Skeletal muscle cell (primary cell): ENCODE data around the gene BMERB1.
"Not testable (repeated sequence)": the region's sequence is repeated elsewhere in the genome, so short reads cannot be mapped to it uniquely, and the experiment has no call there.

Experiments
- DNase-seq: peaks from one replicate; pipeline ENCODE4 v3.0.0-alpha.2; 2010; ENCODE audit warnings: low read depth
- H3K4me3 ChIP-seq: 2 replicates; pipeline ENCODE4 v1.5.1; 2011; ENCODE audit warnings: low read depth, mild to moderate bottlenecking, control low read depth, low read length, moderate library complexity

BMERB1 gene

DNA sequence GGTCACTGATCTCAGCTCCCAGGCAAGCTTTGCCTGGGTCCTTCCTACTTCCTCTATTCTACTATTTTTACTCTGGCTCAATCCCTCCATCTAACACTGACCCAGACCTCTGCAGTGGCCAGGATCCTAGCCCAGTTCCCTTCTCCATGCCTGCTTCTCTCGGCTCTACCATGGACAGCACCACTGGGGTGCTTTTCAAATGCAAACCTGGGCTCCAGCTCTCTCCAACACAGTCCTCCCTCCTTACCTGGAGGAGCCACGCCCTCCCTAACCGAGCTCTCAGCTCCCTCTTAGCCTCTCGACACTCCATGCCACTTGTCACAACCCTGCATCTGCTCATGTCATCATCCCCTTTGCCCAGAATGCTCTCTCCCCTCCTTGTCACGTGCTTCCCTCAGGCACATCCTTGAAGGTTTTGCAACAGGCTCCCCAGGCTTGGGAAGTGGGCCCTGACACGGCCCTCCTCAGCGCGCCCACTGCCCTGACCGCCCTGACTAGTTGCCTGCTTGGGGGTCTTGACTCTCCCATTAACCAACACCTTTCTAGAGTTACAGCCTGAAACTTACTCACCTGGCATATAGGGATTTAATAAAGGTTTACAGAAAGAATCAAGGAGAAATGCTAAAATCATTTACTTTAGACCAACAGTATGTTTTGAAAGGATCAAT, 167.0 kb downstream of the BMERB1 start:
- no peak overlapping the region for H3K4me3 ChIP-seq
- DNase-seq, result no peak

DNA sequence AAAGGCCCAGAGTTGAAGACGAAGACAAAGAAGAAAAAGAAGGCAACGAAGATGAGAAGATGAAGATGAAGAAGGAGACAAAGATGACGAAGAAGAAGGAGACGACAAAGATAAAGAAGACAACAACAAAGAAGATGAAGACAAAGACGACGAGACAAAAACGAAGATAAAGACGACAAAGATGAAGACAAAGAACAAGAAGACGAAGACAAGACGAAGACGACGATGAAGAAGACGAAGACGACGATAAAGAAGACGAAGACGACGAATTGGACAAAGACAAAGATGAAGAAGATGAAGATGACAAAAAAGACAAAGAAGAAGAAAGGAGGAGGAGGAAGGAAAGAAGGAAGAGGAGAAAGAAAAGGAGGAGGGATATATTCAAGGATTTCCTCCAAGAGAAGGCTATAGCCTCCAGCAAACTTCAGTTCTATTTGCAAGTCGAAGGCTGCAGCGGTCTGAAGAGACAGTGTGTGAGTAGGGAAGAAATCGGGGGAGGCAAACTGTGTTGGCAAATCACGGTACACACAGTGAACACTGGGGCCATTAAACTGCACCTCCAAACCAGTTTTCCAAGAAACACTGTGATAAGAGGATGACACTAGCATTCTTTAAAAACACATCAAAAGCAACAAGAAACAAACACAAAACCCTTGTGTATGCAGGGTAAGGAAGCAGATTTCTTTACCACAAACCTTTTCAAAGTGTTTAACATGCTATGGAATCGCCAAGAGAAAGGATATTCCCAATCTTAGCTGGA, 168.1 kb downstream of the BMERB1 start:
- no peak for DNase-seq
- no peak overlapping the region for H3K4me3 ChIP-seq

DNA sequence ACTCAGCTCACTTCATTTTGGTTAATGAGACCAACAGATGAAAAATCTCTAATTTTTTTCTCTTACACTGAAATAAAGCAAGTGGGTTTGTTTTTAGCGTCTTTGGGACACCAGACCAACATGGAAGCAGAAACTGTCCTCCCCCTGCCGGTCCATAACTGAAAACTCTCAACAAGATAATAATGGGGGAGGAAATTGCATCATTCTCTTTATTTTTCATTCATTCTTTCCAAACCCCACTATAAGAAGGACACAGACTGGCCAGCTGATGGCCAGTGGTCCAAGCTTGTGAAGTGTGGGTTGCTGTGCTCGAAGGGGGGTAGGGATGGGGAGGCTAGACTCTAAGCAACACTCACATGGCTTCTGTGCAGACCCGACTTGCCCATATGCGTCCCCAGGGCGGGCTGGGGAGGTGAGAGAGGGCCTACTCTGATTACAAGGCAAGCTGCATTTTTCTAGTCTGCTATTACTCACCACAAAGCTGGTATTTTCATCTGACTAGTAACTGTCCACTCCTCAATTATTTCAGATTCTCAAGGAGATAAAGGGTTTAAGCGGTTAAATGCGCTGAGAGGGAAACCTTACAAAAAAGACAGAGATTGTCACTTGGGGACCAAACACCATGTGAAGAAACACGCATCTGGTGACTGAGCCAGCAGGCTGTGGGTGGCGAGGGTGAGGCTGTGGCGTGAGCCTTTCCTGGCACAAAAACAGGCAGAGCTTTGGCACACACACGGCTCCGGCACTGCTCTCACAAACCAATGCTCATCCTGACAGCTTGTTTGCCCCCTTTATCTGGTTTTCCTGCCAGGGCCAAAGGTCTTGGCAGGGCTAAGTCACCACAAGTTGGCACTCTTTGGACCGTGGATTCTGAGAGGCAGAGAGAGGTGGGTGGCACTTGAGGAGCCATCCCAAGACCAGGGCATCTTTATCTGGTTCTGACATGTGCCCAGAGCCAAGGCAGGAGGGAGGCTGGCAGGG, 170.4 kb downstream of the BMERB1 start:
- DNase-seq, result no peak
- no peak overlapping the region for H3K4me3 ChIP-seq

DNA sequence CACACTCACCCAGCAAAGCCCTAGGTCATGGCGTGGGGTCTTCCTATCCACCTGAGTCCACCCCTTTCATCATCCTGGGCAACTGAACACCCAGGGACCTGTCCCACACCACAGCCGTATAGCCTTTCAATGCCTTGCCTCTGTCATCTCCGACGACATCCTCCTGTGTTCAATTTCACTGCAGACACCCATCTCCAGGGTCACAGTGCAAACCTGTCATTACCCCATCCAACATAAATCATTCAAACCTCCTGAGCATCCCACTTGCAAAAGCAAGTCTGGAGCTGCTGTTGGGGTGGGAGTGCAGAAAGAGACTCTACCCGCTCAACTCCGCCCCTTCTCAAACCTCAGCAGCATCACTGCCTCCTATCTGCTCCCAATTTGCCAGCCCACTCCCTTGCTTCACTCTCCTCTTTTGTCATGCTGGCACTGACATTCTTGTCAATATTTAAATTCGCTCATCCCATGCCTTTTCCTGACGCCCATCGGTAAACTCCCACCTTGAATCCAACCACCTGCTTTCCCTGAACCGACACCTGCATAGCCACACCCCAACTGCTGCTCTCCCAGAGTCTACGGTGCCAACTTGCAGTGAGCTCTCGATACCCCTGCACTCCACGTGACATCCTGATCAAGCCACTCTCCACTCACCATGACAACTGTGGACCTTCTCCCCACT, 171.6 kb downstream of the BMERB1 start:
- DNase-seq, result no peak
- H3K4me3 ChIP-seq, result no peak overlapping the region

DNA sequence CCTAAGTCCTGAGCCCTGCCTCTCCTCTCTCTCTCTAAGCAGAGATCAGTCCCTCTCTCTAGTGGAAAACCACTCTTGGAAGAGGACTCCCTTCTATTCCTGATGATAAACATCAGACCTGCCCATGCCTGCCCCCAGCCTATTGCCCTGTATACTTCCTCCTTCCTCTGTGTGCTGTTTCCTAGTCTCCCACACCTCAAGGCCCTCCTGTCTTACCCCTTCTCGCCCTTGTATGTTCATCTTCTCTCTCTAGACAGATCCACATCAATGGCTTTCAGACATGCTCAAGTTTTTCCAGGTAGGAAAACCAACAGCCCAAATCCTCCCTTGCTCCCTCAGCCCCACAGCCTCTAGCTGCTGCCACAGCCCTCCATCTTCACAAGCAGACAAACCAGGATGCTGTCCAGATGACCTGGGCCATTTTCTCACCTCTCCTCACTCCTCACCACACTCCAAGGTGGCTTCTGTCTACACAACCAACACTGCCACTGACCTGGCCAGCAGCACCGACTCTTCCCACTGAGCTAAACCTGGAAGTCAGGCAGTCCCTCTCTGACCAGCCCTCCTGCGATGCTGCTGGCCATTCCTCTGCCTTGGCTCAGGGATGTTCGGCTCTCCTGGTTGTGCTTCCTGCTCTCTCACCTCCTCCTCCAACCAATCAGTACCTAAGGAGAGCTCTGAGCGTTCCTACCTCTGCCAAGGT, 172.3 kb downstream of the BMERB1 start:
- no peak for DNase-seq
- no peak overlapping the region for H3K4me3 ChIP-seq

DNA sequence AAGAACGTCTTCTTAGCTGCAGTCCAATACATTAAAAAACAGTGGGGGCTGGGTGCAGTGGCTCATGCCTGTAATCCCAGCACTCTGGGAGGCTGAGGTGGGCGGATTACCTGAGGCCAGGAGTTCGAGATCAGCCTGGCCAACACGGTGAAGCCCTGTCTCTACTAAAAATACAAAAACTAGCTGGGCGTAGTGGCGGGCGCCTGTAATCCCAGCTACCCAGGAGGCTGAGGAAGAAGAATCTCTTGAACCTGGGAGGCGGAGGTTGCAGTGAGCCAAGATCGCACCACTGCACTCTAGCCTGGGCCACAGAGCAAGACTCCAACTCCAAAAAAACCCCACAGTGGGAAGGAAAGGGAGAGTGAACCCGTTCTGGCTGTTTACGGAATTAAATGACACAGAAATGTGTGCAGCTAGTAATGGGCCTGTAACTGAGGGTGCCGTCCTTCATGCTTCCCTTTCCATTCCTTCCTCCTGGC, 172.9 kb downstream of the BMERB1 start:
- DNase-seq, H3K4me3 ChIP-seq: not testable (repeated sequence)

DNA sequence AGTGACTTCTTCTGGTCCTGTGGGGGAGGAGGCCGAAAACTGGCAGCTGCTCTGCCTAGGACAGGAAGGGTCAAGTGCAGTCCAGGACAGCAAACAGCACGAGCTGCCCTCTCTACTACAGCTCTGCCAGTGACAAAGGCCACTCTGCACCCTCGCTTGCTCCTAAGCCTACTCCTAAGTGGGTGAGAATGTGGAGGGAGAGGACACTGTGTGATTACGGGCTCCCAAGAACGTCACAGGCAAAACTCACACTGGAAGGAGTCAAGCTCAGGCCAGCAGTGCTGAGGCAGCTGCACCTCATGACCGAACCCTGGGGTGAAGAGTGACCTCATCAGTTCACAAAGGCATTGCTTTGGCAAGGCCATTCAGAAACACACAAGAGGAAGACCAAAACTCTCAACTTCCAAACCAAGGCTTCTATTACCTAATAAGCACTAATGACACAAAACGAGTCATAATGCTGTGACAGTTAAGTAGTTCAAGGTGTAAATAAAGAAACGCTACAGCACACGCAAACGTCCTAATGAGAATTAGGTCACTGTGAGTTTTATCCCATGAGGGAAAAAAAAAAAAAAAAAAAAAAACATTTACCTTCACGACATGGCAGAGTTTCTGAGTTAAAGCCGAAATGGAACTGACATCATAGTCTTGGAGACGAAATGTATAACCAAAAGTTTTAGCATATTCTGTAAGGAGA, 173.5 kb downstream of the BMERB1 start:
- DNase-seq, result peak; percentile 17
- no peak overlapping the region for H3K4me3 ChIP-seq

DNA sequence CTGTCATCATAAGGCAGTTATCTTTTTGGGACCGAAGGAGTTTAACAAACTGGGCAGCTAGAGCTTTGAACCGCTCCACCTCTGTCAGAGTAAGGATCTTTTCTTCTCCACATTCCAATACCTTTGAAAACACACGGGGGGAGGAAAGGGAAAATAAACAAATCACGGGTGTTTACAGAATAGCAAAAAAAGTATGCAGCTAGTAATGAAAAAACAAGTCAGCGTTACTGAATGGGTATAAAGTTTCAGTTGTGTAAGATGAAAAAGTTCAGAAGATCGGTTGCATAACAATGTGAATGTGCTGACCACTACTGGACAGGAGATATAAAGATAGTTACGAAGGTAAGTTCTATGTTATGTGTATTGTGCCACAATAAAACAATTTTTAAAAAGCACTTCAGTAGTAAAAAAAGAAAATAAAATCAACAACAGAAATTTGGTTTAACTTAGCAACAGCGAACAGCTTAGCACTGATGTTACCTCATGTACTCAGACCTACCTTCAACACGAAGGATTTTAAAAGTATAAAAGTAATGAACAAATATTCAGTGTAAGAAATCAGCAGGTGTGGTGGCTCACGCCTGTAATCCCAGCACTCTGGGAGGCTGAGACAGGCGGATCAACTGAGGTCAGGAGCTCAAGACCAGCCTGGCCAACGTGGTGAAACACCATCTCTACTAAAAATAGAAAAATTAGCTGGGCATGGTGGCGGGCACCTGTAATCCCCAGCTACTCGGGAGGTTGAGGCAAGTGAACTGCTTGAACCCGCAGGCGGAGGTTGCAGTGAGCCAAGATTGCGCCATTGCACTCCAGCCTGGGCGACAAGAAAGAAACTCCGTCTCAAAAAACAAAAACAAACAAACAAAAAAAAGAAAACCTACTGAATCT, 174.3 kb downstream of the BMERB1 start:
- DNase-seq, result no peak
- H3K4me3 ChIP-seq, result no peak overlapping the region

DNA sequence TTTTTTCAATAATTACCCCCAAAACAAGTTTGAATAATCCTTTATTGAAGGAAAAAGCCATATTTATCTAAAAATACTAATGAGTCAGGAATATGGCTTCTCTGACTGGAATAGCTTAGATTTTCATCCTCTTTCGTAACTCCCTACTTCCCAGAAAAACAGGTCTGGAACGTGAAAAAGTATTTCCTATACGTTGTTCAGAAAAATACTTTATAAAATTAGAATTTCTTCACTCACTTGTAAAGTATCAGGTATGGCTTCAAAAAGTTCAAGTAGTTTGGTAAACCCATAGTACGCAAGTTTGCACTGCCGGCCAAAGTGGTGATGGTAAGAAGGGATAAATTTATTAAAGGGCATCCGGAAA, 174.9 kb downstream of the BMERB1 start:
- H3K4me3 ChIP-seq, result no peak overlapping the region
- no peak for DNase-seq

DNA sequence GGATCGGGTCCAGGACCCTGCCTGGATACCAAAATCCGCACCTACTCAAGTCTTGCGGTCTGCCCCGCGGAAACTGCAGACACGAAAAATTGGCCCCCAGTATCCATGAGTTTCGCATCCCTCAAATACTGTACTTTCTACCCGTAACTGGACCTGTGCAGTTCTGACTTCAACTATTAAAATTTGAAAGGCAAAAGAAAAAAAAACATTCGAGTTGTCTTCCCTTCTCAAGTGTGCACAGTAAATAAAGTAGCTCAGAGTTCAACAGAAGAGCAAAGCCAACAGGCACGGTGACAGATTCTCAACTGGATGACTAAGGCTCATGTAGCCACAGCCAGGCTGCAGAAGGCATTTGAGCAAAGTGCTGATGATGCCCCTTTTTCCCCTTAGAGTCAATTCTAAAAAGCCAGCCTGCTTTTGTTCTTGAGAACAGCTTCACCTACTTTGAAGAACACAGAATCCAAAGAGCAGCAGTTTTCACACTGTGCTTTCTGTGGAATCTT, 176.0 kb downstream of the BMERB1 start:
- H3K4me3 ChIP-seq, result no peak overlapping the region
- DNase-seq, result no peak

DNA sequence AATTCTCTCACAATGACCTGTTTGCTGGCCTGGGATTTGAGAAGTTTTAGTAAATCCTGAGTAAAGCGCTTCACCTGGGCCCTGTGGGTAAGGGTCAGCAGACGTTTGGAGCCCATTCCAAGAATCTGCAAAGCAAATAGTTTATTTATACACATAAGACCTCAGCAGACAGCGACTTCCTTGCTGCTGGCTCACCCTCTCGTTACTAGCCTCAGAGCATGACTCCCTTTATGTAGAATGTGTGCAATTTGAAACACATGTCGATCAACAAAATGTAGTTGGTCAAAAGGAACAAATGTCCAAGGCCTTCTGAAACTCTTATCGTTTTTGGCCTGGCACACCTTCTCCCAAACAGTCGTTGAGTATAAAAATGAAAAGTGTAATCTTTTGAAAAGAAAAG, 177.2 kb downstream of the BMERB1 start:
- no peak overlapping the region for H3K4me3 ChIP-seq
- no peak for DNase-seq

DNA sequence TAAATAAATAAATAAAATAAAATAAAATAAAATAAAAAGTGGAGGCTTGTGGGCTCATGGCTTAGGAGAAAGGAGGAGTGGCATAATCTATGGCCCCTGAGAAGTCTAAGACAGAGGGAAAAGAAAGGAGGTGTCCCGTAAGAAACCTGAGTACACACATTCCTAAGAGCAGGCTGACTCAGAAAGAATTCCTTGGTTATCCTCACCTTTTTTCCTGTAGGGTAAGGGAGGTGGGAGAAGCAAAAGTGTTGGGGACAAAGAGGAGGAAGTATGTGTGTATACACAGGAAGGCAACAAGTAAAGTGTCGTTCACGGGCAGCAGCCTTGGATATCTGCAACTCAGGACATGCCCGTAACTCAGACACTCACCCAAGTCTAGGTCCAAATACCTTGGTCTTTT, 179.3 kb downstream of the BMERB1 start:
- DNase-seq, result no peak
- no peak overlapping the region for H3K4me3 ChIP-seq

DNA sequence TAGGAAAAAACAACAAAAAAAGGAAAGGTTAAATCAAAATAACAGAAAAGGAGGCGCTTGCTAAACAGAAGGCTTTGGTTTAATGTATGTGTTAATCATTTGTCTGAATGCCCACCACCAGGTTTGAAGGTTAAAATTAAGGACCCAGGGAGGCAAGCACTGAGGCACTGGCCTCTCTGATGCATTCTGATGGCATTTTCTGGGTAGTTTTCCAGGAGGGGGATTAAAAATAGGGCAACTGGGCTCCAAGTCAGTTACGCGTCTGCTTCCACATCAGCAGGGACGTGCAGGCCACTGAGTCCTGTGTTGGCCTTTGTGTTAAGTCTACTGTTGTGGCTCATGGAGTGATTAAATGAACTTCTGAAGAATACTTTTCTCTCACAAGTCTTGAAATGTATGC, 181.6 kb downstream of the BMERB1 start:
- no peak for DNase-seq
- no peak overlapping the region for H3K4me3 ChIP-seq

DNA sequence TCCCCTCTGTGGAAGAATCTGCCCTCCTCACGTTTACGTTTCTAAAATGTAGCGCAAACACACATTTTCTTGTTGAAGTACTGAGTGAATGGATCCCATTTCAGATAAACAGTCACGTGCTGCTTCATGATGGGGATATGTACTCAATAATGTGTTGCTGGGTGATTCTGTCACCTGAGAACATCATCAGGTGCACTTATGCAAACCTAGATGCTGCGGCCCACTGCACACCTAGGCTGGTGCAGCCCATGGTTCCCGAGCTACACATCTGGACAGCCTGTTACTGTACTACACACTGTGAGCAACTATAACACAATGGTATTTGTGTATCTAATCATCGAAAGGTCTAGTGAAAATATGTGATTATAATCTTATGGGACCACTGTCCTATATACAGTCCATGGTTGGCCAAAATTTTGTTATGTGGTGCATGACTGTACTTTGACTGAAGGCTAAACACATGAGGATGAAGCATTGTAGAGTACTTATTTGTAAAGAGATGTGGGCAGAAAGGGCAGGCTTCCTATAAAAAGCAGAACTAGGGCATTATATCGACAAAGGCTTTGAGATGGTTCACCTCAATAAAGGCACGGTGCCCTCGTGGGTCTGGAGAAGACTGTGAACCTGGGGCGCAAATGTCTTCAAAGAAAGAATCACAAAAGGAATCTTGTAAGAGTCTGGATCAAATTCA, 182.2 kb downstream of the BMERB1 start:
- no peak overlapping the region for H3K4me3 ChIP-seq
- DNase-seq, result no peak

DNA sequence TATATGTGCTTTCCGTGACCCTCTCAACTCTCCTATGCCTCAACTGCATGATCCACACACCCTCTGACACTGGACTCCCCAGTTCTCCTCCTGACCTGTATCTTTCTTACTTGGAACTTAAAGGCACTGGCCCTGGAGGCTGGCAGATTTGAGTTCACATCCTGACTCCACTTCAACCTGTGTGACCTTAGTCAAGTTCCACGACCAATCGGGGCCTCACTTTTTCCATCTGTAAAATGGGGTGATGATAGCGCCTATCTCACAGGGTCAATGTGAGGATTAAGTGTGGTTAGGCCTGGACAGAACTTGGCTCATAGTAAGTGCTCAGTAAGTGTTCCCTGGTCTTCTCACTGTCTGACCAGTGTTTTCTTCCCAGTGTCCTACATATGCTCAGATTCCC, 183.5 kb downstream of the BMERB1 start:
- DNase-seq, result no peak
- H3K4me3 ChIP-seq, result no peak overlapping the region

DNA sequence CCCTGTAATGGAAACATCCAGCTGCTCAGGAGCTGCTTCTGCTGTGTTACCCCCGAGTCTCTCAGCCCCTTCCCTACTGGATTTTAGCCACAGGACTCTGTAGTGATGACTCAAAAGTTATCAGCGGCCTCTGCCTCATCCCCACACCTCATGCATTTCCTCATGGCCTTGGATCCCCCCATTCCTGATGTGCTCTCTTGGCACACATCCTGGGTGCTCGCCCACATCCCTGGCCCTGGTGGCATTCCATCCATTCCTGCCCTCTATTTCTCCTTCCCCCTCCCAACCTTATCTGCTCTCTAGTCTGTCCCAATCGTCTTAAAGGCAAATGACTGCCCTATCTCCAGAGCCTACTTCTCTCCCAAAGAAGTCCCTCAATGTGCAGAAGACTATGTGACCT, 184.0 kb downstream of the BMERB1 start:
- DNase-seq, result no peak
- no peak overlapping the region for H3K4me3 ChIP-seq
